OCI-LY7 (cell line): Measurements from ENCODE around the gene OR8B12.
"Not testable (repeated sequence)": the region's sequence is repeated elsewhere in the genome, so short reads cannot be mapped to it uniquely, and the experiment has no call there.

Experiments used
- CTCF ChIP-seq: fragments of 200-600 bp; sonication (generic); conservative IDR thresholded peaks from 2 replicates; pipeline ENCODE4 v1.5.1; 2014; ENCODE audit warnings: mild to moderate bottlenecking, antibody characterized with exemption, low read length, moderate library complexity, mixed read lengths
- EZH2phosphoT487 ChIP-seq: fragments of 200-600 bp; sonication (generic); IDR thresholded peaks from 2 replicates; pipeline ENCODE4 v1.6.1; 2018; ENCODE audit warnings: low read depth, borderline replicate concordance, mild to moderate bottlenecking, mixed run types, antibody characterized with exemption, low read length, moderate library complexity, mixed read lengths

GRCh38 chr11:124514675-124515074, 28.8 kb downstream of the OR8B12 start:
- not testable (repeated sequence) for TF ChIP-seq CTCF, EZH2phosphoT487
